ENCODE data around the gene PI4KA. TPM values are rescaled to one million over a fixed set of nuclear protein-coding genes. Genes with fewer than 3 reads are reported as not detected.
"Not testable (repeated sequence)": the region's sequence is repeated elsewhere in the genome, so short reads cannot be mapped to it uniquely, and the experiment has no call there.

Gene PI4KA
- total RNA-seq, 1 experiment from 2014 or later, result 13.0 TPM

- no peak for DNase-seq (ENCODE audit: low read depth)
Observed at GRCh38 chr22:20666560-20666959, 192.1 kb downstream of the PI4KA start.

- DNase-seq (ENCODE audit: low read depth), result no peak
Observed at GRCh38 chr22:20664594-20664959, 194.0 kb downstream of the PI4KA start.

- DNase-seq (ENCODE audit: low read depth), result no peak
Observed at GRCh38 chr22:20663941-20664593, 194.5 kb downstream of the PI4KA start.

GRCh38 chr22:20663137-20663828, 195.3 kb downstream of the PI4KA start:
- DNase-seq (ENCODE audit: low read depth), result no peak

- DNase-seq (ENCODE audit: low read depth), result not testable (repeated sequence)
Observed at GRCh38 chr22:20662524-20663036, 196.0 kb downstream of the PI4KA start.

- DNase-seq (ENCODE audit: low read depth), result no peak
Observed at GRCh38 chr22:20661473-20661872, 197.1 kb downstream of the PI4KA start.

- DNase-seq (ENCODE audit: low read depth), result no peak
Observed at GRCh38 chr22:20660441-20661054, 198.1 kb downstream of the PI4KA start.

- no peak for DNase-seq (ENCODE audit: low read depth)
Observed at GRCh38 chr22:20659920-20660319, 198.7 kb downstream of the PI4KA start.

- no peak for DNase-seq (ENCODE audit: low read depth)
Observed at GRCh38 chr22:20659258-20659657, 199.4 kb downstream of the PI4KA start.

GRCh38 chr22:20658433-20659222, 200.0 kb downstream of the PI4KA start:
- no peak for DNase-seq (ENCODE audit: low read depth)

GRCh38 chr22:20657963-20658362, 200.6 kb downstream of the PI4KA start:
- DNase-seq (ENCODE audit: low read depth), result no peak

Other genes with a start within 250 kb of the PI4KA start
- gene SERPIND1, start 84.7 kb downstream of the PI4KA start, total RNA-seq (2014; rRNA removed; shearing (Covaris generic)), result 0.17 TPM in 1 of 2 replicates, not detected in the other
- 5.4 and 6.6 TPM in 2 replicates for gene SNAP29, start 196 bp upstream of the PI4KA start, total RNA-seq (2014; rRNA removed; shearing (Covaris generic))
- gene CRKL, start 58.6 kb upstream of the PI4KA start, total RNA-seq (2014; rRNA removed; shearing (Covaris generic)), result 32.2 and 33.8 TPM in 2 replicates
- 2.0 TPM in 1 of 2 replicates, not detected in the other for gene AIFM3, start 108.4 kb upstream of the PI4KA start, total RNA-seq (2014; rRNA removed; shearing (Covaris generic))
- 19.1 and 22.9 TPM in 2 replicates for gene LZTR1, start 123.5 kb upstream of the PI4KA start, total RNA-seq (2014; rRNA removed; shearing (Covaris generic))
- gene THAP7, start 143.3 kb upstream of the PI4KA start, total RNA-seq (2014; rRNA removed; shearing (Covaris generic)), result 42.3 and 58.3 TPM in 2 replicates
- gene P2RX6, start 156.4 kb upstream of the PI4KA start, total RNA-seq (2014; rRNA removed; shearing (Covaris generic)), result 1.3 and 1.6 TPM in 2 replicates
- not detected in 2 replicates for gene SLC7A4, start 173.8 kb upstream of the PI4KA start, total RNA-seq (2014; rRNA removed; shearing (Covaris generic))
- gene LRRC74B, start 187.1 kb upstream of the PI4KA start, total RNA-seq (2014; rRNA removed; shearing (Covaris generic)), result not detected in 2 replicates

All from Daoy (cell line).